ENCODE measurements around the gene PWP2.
"Not testable (repeated sequence)": the region's sequence is repeated elsewhere in the genome, so short reads cannot be mapped to it uniquely, and the experiment has no call there.

PWP2 gene

DNA sequence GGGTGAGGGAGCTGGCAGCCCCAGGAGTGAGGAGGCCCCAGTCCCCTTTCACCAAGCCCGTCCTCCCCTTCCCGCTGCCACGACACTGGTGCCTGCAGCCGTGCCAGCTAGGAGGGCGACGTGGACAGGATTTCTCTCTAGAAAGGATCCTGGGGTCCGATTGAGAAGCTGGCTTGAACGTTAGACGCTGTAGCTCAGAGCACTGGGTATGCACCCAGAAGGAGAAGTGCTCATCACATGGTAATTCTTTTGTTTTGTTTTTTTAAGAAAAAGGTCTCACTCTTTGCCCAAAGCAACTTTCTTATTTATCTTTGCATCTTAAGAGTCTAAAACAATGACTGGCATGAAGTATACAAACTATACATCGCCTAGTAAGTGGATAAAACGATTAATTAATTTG, 60.3 kb downstream of the PWP2 start:
- not testable (repeated sequence) for DNase-seq

DNA sequence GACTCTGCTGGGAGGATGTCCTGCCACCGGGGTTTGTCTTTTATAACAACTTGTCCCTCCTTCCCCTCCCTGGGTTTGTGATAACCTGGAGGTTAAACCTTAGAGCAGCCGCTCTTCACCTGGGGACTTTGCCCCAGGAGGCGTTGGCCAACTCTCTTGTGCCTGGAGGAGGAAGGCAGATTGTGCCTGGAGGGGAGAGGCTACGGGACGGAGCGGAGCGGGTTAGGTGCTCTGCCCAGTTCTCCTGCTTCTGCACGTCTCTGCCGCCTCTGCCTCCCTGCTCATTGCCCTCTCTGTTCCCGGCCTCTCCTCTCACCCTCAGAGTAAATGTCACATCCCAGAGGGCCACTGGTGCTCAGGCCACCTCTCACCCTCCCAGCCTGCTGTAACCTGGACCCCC, 63.1 kb downstream of the PWP2 start:
- DNase-seq = not testable (repeated sequence)

DNA sequence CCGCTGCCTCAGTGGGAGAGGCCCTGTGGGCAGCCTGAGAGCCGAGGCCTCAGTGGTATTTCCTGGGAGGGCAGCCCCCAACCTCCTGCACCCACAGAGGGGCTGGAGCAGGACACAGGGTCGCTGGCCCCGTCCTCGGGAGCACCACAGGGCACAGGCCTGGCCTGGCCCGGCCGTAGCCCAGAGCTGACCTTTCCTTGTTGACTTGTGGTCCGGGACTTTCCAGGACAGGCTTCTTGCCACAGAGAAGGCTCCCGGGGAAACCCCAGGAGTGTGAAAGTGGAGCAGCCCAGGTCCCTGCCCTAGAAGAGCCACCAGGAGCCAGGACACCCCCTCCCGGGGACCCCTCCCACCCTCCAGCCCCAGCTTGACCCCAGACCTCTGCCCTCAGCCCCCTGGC, 63.7 kb downstream of the PWP2 start:
- DNase-seq = not testable (repeated sequence)

DNA sequence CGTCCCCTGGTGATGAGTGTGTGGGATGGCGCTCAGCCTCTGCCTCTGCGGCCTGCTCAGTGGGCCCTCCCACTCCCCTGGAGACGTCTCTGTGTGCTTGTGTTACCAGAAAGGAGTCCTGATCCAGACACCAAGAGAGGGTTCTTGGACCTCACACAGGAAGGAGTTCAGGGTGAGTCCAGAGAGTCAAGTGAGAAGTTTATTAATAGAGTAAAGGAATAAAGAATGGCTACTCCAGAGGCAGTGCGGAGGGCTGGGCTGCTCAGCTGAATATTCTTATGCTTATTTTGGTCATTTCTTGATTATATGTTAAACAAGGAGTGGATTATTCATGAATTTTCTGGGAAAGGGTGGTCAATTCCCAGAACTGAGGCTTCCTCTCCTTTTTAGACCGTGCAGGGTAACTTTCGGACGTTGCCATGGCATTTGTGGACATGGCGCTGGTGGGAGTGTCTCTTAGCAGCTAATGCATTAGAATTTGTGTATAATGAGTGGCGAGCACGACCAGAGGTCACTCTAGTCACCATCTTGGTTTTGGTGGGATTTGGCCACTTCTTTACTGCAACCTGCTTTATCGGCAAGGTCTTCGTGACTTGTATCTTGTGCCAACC, 64.9 kb downstream of the PWP2 start:
- not testable (repeated sequence) for DNase-seq

DNA sequence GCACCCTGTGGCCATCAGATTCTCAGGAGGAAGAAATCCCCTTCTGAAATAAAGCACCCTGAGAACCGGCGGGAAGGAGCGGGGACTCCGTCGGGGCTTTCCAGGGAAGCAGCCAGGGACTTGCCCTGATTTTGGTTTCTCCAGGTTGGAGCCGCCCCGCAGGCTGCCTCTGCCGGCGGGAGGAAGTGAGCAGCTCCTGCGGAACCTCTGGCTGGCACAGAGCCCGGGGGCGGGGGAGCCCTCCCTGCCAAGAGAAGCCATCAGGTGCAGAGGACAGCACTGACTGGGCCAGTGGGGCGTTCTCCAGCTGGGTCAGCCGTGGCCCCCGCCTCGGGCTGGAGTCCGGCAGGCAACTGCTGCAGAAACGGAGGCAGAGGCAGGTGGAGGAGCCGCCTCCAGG, 65.5 kb downstream of the PWP2 start:
- not testable (repeated sequence) for DNase-seq

DNA sequence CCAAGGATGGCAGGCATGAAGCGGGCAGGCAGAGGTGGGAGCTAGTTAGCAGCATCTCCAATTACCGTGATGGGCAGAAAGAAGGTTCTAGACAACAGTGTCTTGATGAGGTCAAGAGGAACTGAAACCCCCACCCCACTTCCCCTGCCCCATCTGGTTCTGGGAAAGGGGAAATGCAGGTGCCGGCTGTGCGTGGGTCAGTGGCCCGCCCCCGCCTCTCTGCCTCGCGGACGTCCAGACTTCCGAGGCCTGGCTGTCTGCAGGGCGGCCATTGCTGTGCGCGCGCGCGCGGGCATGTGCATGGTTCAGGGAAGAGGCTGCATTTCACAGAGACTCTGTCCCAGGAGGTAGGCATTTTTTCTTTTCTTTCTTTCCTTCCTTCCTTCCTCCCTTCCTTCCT, 68.0 kb downstream of the PWP2 start:
- not testable (repeated sequence) for DNase-seq

DNA sequence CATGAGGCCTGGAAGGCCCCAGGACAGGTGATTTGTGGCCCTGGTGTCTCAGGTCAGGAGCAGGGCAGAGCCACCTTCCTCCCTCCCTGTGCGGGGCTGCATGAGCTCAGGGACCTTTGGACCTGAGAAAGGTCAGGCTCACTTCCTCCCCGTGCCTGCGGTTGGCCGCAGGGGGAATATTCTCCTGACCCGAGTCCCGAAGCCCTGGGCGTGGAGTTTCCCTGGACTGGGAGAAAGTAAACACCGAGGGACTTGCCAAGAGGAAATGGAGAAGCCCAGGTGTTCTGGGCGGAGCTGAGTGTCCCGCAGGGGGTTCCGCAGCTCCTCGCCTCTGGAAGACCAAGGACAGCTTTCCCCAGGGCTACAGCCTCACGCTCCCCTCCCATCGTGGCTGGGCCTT, 68.9 kb downstream of the PWP2 start:
- not testable (repeated sequence) for DNase-seq
